Activated naive CD4-positive, alpha-beta T cell treated with anti-CD3 and anti-CD28 coated beads, Interleukin-2, amount 50 U/mL, for 72 hours (primary cell): Measurements from ENCODE around the gene CYSTM1. TPM values are rescaled to one million over a fixed set of nuclear protein-coding genes. Genes with fewer than 3 reads are reported as not detected.

ENCODE experiments used
- ATAC-seq, 2 donors: fragments of 150-1000 bp; cut with Tn5 transposase; 2 replicates each; pipeline ENCODE4 v1.10.0; 2021; ENCODE audit warnings: mild to moderate bottlenecking in 2 of 2, moderate library complexity in 2 of 2
- DNase-seq, 2 donors: peaks; one replicate each; pipeline ENCODE4 v3.0.0; 2021 to 2022; ENCODE audit warnings: low spot score in 2 of 2
- H3K27ac Mint-ChIP-seq, 2 donors: one replicate each; pipeline ENCODE4 v1.8.0; 2022; ENCODE audit warnings: mild to moderate bottlenecking in 2 of 2, mixed read lengths in 2 of 2
- H3K36me3 Mint-ChIP-seq, 2 donors: one replicate each; pipeline ENCODE4 v1.8.0; 2022; ENCODE audit warnings: mixed read lengths in 2 of 2
- H3K9me3 Mint-ChIP-seq, 2 donors: one replicate each; pipeline ENCODE4 v1.8.0; 2022; ENCODE audit warnings: mixed read lengths in 2 of 2
- total RNA-seq, 2 donors: library from RNA; stranded (reverse); gene quantifications; one replicate each; pipeline ENCODE4 v1.2.3, GENCODE V29; 2022

The CYSTM1 gene
- total RNA-seq, 2 donors from 2014 or later: 10.8 to 18.8 TPM

DNA sequence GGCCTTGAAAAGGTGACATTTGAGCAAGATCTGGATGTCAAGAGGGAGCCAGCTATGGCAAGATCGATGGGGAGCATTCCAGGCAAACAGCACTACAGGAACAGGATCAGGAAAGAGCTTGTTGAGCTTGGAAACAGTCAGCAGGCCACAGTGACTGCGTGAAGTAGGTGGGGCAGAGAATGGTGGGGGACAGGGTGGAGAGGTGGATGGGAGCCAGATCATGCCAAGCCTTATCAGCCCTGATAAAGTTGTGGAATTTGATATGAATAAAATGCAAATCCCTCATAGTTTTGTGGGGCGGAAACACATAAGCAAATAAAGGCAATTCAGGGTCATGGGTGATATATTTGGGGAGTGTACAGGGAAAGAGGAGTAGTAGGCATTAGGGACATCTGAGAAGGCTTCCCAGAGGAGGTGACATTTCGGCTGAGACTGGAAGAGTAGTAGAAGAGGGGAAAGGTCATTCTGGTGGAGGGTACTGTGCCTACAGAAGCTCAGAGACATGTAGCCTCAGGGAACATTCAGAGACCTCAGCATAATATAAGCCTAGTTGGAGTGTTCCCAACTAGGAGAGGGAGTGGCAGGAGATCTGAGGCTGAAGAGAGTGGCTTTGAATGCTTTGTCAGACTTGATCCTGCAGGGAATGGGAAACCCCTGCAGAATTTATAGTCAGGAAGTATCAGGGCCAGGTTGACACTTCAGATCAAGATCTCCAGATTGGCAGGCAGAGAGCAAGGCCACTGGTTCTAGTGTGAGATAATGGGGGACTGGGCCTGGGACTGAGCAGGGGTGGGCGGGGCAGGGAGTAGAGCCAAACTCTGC lies 9.7 kb upstream of the CYSTM1 start:
- H3K36me3 Mint-ChIP-seq: no peaks in the 10 kb centered on the region
- no peaks in the 10 kb centered on the region for H3K9me3 Mint-ChIP-seq
- DNase-seq (no peak), ATAC-seq (no peak)
- peak overlapping the region in 1 of 2 donors; percentile 26 for H3K27ac Mint-ChIP-seq

DNA sequence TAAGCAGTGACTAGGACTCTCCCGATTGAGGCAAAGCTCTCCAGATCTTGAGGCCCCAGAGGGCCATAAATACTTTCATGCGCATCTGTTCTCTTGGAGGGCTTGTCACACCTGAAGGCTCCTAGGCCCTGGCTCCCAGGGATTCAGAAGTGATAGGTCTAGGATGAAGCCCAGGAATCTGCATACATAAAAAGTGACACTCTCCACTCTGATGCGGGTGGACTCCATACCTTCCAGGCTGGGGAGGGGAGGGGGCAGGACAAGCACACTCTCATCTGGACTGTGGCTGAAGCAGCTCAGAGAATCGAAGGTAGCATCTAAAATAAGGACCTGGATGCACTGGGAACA lies 9.1 kb upstream of the CYSTM1 start:
- H3K36me3 Mint-ChIP-seq: no peaks in the 10 kb centered on the region
- ATAC-seq (no peak), DNase-seq (no peak)
- no peaks in the 10 kb centered on the region for H3K9me3 Mint-ChIP-seq
- H3K27ac Mint-ChIP-seq: no peak overlapping the region

DNA sequence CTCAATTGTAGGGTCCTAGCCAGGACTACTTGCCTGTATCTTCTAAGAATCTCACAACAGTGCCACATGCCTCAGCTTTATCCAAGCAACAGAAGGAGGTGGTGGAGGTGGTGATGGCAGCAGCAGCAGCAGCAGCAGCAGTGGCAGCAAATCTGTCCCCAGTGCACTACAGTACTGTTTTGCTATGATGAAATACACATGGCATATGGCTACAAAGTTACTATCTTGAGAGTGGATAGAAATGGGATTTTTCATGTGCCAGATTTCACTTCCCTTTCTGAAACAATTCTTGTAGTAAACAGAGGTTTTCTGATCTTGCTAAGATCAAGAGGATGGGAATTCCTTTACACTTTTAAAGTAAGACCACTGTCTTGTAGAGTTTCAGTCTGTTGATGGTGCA lies 8.1 kb upstream of the CYSTM1 start:
- no peak for ATAC-seq
- H3K9me3 Mint-ChIP-seq: no peaks in the 10 kb centered on the region
- no peaks in the 10 kb centered on the region for H3K36me3 Mint-ChIP-seq
- DNase-seq: no peak
- H3K27ac Mint-ChIP-seq: no peak overlapping the region

DNA sequence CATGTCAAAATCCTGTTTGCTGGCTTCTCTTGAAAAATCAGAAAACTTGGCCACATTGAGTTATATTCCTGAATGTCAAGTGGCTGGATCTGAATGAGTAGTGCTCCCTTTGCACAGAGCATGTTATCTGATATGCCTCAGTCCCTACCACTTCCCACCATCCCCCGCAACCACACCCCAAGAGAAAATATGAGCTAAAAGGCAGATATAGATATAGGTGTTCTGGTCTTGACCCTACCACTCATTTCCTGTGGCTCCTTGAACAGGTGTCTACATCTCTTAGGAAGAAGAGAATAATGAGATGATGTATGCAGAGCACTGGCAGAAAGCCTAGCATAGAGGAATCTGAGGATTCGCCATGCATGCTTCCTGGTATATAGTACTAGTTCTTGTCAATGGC lies 6.6 kb upstream of the CYSTM1 start:
- no peaks in the 10 kb centered on the region for H3K36me3 Mint-ChIP-seq
- H3K9me3 Mint-ChIP-seq: no peaks in the 10 kb centered on the region
- DNase-seq (no peak), ATAC-seq (no peak)
- H3K27ac Mint-ChIP-seq: no peak overlapping the region

GRCh38 chr5:140169410-140169809 lies 5.6 kb upstream of the CYSTM1 start:
- no peaks in the 10 kb centered on the region for H3K9me3 Mint-ChIP-seq
- ATAC-seq (no peak), DNase-seq (no peak)
- no peak overlapping the region for H3K27ac Mint-ChIP-seq
- no peaks in the 10 kb centered on the region for H3K36me3 Mint-ChIP-seq

GRCh38 chr5:140172483-140172882 lies 2.5 kb upstream of the CYSTM1 start:
- peaks cover 0 to 4% of the 10 kb centered on the region in 2 donors for H3K36me3 Mint-ChIP-seq
- no peak overlapping the region for H3K27ac Mint-ChIP-seq
- no peak for DNase-seq
- H3K9me3 Mint-ChIP-seq: no peaks in the 10 kb centered on the region
- ATAC-seq: no peak

DNA sequence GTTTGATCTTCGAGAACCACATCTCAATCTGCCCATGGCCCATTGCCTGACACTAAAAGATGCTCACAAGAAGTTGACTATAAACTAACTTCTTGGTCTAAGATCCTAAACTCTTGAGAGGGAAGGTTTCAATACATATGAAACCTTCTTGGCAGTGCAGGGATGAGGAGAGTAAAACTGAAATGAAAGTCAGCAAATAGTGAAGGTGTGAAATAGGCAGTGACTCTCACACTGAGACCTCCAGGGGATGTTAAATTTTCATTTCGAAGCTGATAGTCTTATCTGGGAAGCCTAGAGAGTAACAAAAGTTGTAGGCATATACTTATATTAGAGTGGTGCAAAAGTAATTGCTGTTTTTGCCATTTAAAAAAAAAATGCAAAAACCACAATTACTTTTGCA lies 974 bp upstream of the CYSTM1 start:
- DNase-seq (no peak), ATAC-seq (no peak)
- H3K27ac Mint-ChIP-seq: peak overlapping the region in 1 of 2 donors; percentile 85
- H3K9me3 Mint-ChIP-seq: no peaks in the 10 kb centered on the region
- H3K36me3 Mint-ChIP-seq: peaks cover 0 to 4% of the 10 kb centered on the region in 2 donors

DNA sequence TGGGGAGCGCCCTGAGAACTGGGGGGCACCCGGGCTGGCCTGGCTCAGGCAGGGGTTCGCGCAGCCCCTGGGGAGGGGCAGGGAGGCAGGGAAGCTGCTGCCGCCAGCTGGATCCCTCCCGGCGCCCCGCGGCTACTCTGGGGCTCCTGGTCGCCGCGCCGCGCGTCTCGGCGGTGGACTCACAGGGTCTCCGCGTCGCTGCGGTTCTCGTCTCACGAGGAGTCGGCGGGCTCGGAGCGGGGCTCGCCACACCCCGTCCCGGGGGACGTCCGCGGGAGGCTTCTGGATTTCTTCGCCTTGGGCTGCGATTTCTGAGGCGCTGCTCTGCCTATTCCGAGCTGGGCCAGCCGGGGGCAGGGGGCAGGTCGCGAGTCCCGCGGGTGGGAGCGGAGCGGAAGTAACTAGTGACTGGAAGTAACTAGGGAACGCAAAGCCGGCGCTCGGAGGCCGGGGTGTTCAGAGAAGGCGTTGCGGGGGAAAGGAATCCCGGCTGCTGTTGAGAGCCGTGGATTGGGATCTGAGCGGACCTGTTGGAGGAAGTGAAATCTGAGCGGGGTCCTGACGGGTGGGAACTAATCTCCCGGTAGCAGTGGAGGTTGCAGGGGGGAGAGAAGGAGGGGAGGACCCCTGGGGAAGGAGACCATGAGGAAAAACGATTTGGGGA lies 511 bp downstream of the CYSTM1 start:
- peak; percentile 55 to 62 for ATAC-seq
- peaks cover 0 to 4% of the 10 kb centered on the region in 2 donors for H3K36me3 Mint-ChIP-seq
- H3K9me3 Mint-ChIP-seq: no peaks in the 10 kb centered on the region
- peak; percentile 71 to 72 for DNase-seq
- H3K27ac Mint-ChIP-seq: peak overlapping the region; percentile 61 to 86

- no peak for DNase-seq
- Mint-ChIP-seq H3K27ac (peak overlapping the region; percentile 61 to 86), H3K9me3 (no peaks in the 10 kb centered on the region), H3K36me3 (peaks cover 0 to 4% of the 10 kb centered on the region in 2 donors)
- no peak for ATAC-seq
Measured at GRCh38 chr5:140176031-140176387, 1.0 kb downstream of the CYSTM1 start.

DNA sequence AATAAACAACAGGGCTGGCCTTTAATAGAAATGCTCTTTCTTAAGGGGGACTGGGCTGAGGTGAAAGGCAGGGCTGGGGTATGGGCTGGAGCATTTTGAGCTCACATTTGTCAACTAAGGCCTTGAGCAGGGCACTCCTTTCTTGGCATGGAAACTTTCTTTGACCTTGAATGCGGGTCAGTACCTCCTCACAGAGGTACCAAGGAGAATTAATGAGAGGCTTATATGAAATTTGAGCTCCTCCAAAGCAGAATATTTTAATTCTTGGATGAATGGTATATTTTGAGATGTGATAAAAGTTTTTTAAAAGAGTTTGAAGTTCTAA lies 3.1 kb downstream of the CYSTM1 start:
- peaks cover 0 to 4% of the 10 kb centered on the region in 2 donors for H3K36me3 Mint-ChIP-seq
- ATAC-seq: no peak
- no peaks in the 10 kb centered on the region for H3K9me3 Mint-ChIP-seq
- no peak for DNase-seq
- H3K27ac Mint-ChIP-seq: peak overlapping the region in 1 of 2 donors; percentile 57

DNA sequence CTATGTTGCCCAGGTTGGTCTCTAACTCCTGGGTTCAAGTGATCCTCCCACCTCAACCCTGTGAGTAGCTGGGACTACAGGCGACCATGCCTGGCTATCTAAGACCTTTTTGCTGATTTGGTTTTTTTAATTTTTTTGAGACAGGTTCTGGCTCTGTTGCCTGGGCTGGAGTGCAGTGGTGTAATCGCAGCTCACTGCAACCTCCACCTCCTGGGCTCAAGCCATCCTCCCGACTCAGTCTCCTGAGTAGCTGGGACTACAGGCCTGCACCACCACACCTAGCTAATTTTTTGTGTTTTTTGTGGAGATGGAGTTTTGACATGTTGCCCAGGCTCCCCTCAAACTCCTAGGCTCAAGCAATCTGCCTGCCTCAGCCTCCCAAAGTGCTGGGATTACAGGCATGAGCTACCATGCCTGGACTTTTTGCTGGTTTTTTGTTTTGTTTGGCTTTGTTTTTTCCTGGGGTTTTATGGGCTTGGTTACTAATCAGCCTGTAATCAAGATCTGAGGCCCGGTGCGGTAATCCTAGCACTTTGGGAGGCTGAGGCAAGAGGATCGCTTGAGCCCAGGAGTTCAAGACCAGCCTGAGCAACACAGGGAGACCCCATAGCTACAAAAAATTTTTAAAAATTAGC lies 3.6 kb downstream of the CYSTM1 start:
- Mint-ChIP-seq H3K27ac (no peak overlapping the region), H3K9me3 (no peaks in the 10 kb centered on the region), H3K36me3 (peaks cover 0 to 4% of the 10 kb centered on the region in 2 donors)
- DNase-seq (no peak), ATAC-seq (no peak)

GRCh38 chr5:140181002-140181483 lies 6.1 kb downstream of the CYSTM1 start:
- H3K9me3 Mint-ChIP-seq: no peaks in the 10 kb centered on the region
- ATAC-seq (no peak), DNase-seq (no peak)
- no peaks in the 10 kb centered on the region for H3K36me3 Mint-ChIP-seq
- H3K27ac Mint-ChIP-seq: no peak overlapping the region

DNA sequence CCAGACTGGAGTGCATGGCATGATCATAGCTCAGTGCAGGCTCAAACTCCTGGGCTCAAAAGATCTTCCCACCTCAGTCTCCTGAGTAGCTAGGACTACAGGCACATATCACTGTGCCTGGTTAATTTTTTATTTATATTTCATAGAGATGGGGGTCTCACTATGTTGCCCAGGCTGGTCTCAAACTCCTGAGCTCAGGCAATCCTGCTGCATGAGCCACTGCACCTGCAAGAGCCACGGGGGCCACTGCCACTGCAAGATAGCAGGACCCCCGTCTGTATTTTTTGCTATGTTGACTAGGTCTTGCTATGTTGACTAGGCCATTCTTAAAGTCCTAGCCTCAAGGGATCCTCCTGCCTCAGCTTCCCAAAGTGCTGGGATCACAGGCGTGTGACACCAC lies 6.5 kb downstream of the CYSTM1 start:
- Mint-ChIP-seq H3K36me3 (no peaks in the 10 kb centered on the region), H3K27ac (no peak overlapping the region), H3K9me3 (no peaks in the 10 kb centered on the region)
- DNase-seq: no peak
- ATAC-seq: no peak

DNA sequence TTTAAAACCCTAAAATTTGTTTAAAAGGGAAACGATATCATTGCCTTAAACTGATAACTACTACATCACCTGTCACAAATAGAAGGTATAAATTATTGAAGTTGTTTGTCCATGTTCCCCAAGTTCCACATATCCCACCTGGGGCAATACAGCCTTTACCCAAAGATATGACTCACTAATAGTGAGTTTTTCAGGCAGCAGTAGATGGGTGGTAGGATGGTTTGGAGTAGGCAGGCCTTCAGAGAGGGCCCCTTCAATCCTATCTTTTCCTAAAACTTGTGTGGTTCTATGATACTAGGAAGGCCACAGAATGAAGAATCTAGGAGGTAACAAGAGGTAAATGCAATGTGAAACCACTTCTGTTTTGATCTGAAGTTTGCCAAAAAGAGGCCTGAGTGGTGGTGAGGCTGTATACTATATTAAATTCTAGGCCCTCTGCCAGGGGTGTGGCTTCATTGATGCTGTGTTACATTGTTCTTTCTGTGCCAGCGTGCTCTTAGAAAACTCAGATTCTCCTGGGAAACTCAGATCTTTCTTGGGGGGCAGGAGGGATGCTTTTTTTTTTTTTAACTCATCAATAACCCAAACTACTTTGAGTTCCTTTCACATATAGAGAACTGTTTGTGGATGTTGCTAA lies 7.2 kb downstream of the CYSTM1 start:
- H3K36me3 Mint-ChIP-seq: no peaks in the 10 kb centered on the region
- no peak overlapping the region for H3K27ac Mint-ChIP-seq
- DNase-seq (no peak), ATAC-seq (no peak)
- no peaks in the 10 kb centered on the region for H3K9me3 Mint-ChIP-seq

GRCh38 chr5:140182803-140183367 lies 7.9 kb downstream of the CYSTM1 start:
- ATAC-seq (no peak), DNase-seq (no peak)
- H3K9me3 Mint-ChIP-seq: no peaks in the 10 kb centered on the region
- H3K36me3 Mint-ChIP-seq: no peaks in the 10 kb centered on the region
- H3K27ac Mint-ChIP-seq: no peak overlapping the region

- Mint-ChIP-seq H3K36me3 (no peaks in the 10 kb centered on the region), H3K27ac (no peak overlapping the region), H3K9me3 (no peaks in the 10 kb centered on the region)
- DNase-seq: no peak
- ATAC-seq: no peak
Measured at GRCh38 chr5:140185409-140185808, 10.4 kb downstream of the CYSTM1 start.

GRCh38 chr5:140186267-140186671 lies 11.3 kb downstream of the CYSTM1 start:
- DNase-seq: no peak
- Mint-ChIP-seq H3K27ac (no peak overlapping the region), H3K9me3 (no peaks in the 10 kb centered on the region), H3K36me3 (no peaks in the 10 kb centered on the region)
- no peak for ATAC-seq
